Ishikawa (cell line): ENCODE data around the gene OSBPL10.

Experiments
- EP300 ChIP-seq: IDR thresholded peaks from 2 replicates; pipeline ENCODE4 v1.6.1; 2012; ENCODE audit warnings: borderline replicate concordance
- FOXM1 ChIP-seq: IDR thresholded peaks from 2 replicates; pipeline ENCODE4 v1.6.1; 2012; ENCODE audit warnings: low read depth, borderline replicate concordance
- RAD21 ChIP-seq: IDR thresholded peaks from 2 replicates; pipeline ENCODE4 v1.6.1; 2012; ENCODE audit warnings: low read depth
- REST ChIP-seq: IDR thresholded peaks from 2 replicates; pipeline ENCODE4 v1.6.1; 2012; ENCODE audit warnings: low read depth, mild to moderate bottlenecking
- TEAD4 ChIP-seq: IDR thresholded peaks from 2 replicates; pipeline ENCODE4 v1.6.1; 2012
- YY1 ChIP-seq: IDR thresholded peaks from 2 replicates; pipeline ENCODE4 v1.6.1; 2012; ENCODE audit warnings: low read depth
- ZBTB7A ChIP-seq: IDR thresholded peaks from 2 replicates; pipeline ENCODE4 v1.6.1; 2012; ENCODE audit warnings: low read depth

- TF ChIP-seq EP300 (no peak), REST (no peak), FOXM1 (no peak), YY1 (no peak), TEAD4 (no peak), ZBTB7A (no peak), RAD21 (no peak)
Observed at GRCh38 chr3:31929826-31930502, 51.1 kb downstream of the OSBPL10 start.
